Astrocyte (in vitro differentiated cells and primary cell): ENCODE measurements around the gene DNAJB6.

ENCODE experiments used
- EZH2 ChIP-seq: IDR thresholded peaks from 2 replicates; pipeline ENCODE4 v1.6.1; 2012; ENCODE audit warnings: mild to moderate bottlenecking, low read length, inconsistent platforms; ENCODE audit not compliant: insufficient read depth
- TF ChIP-seq, protein P1 (sequence below): IDR thresholded peaks from 2 replicates; pipeline ENCODE4 v1.5.1; 2011; ENCODE audit warnings: low read depth, mild to moderate bottlenecking, inconsistent platforms, low read length, moderate library complexity; ENCODE audit not compliant: insufficient read depth

DNA sequence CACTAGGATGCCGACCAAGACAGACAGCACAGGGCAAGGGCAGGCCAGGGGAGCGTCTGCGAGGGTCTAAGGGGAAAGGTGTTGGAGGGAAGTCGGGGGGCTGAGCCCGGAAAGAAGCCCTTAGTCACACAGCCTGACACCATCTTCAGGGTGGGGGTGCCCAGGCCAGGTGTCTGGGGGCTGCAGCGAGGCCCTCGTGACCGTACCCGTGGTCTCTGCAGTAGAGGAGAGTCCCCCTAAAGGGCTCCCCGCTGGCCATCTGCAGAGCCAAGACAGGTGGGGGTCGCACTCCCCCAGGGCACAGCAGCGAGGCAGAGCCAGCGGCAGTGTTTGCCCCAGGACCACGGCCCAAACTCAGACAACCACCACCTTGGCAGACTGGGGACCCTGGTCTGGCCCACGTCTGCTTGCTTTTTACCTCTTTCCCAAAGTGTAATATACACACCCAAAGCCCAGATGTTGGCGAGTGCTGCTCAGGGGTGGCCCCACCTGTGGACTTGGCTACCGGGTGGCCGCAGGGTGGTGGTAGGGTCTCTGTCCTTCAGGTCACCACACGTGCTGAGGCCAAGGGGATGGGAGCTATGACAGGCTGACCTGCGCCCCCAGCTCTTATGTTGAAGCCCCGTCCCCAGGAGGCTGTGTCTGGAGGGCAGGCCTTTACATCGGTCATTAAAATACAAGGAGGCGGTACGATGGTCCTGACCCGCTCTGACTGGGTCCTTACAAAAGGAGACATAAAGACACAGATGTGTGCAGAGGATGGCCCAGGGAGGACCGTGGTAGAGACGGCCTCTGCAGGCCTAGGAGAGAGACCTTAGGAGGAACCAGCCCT, 107.4 kb downstream of the DNAJB6 start:
- TF ChIP-seq, protein P1, sequence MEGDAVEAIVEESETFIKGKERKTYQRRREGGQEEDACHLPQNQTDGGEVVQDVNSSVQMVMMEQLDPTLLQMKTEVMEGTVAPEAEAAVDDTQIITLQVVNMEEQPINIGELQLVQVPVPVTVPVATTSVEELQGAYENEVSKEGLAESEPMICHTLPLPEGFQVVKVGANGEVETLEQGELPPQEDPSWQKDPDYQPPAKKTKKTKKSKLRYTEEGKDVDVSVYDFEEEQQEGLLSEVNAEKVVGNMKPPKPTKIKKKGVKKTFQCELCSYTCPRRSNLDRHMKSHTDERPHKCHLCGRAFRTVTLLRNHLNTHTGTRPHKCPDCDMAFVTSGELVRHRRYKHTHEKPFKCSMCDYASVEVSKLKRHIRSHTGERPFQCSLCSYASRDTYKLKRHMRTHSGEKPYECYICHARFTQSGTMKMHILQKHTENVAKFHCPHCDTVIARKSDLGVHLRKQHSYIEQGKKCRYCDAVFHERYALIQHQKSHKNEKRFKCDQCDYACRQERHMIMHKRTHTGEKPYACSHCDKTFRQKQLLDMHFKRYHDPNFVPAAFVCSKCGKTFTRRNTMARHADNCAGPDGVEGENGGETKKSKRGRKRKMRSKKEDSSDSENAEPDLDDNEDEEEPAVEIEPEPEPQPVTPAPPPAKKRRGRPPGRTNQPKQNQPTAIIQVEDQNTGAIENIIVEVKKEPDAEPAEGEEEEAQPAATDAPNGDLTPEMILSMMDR: no peak
- no peak for TF ChIP-seq EZH2
